Measurements from ENCODE around the gene ZSCAN10.
A peak's percentile ranks its signal among the peaks of the same experiment; 100 is the strongest.
"Not testable (repeated sequence)": the region's sequence is repeated elsewhere in the genome, so short reads cannot be mapped to it uniquely, and the experiment has no call there.

ZSCAN10 gene

GRCh38 chr16:3058139-3059030 is 40.7 kb downstream of the ZSCAN10 start:
- in situ Hi-C loops (cut with HindIII; ENCODE audit: low pct_unique_long_range_greater_than_20kb, low sequenced_read_pairs) = no loop called here
- no peak for TF ChIP-seq JUND (IDR thresholded peaks at IDR 0.05; ENCODE audit: low read depth)
- peak in 1 of 2 experiments; percentile 73 for DNase-seq (ENCODE audit: low read depth in 1 of 2, low spot score in 1 of 2)

GRCh38 chr16:3057181-3058138 is 41.6 kb downstream of the ZSCAN10 start:
- no peak for TF ChIP-seq JUND (IDR thresholded peaks at IDR 0.05; ENCODE audit: low read depth)
- in situ Hi-C loops (cut with HindIII; ENCODE audit: low pct_unique_long_range_greater_than_20kb, low sequenced_read_pairs) = no loop called here
- no peak for DNase-seq (ENCODE audit: low read depth in 1 of 2, low spot score in 1 of 2)

- in situ Hi-C loops (cut with HindIII; ENCODE audit: low pct_unique_long_range_greater_than_20kb, low sequenced_read_pairs) = no loop called here
- DNase-seq (ENCODE audit: low read depth in 1 of 2, low spot score in 1 of 2) = no peak
Measured at GRCh38 chr16:3056336-3057180, 42.5 kb downstream of the ZSCAN10 start.

GRCh38 chr16:3055734-3056115 is 43.4 kb downstream of the ZSCAN10 start:
- in situ Hi-C loops (cut with HindIII; ENCODE audit: low pct_unique_long_range_greater_than_20kb, low sequenced_read_pairs); DNase-seq (ENCODE audit: low read depth in 1 of 2, low spot score in 1 of 2): not testable (repeated sequence)

More at GRCh38 chr16:3056336-3057180, 42.5 kb downstream of the ZSCAN10 start:
- TF ChIP-seq JUND (IDR thresholded peaks at IDR 0.05; ENCODE audit: low read depth) = no peak

GRCh38 chr16:3054965-3055733 is 43.9 kb downstream of the ZSCAN10 start:
- no peak for TF ChIP-seq JUND (IDR thresholded peaks at IDR 0.05; ENCODE audit: low read depth)
- DNase-seq (ENCODE audit: low read depth in 1 of 2, low spot score in 1 of 2) = no peak
- in situ Hi-C loops (cut with HindIII; ENCODE audit: low pct_unique_long_range_greater_than_20kb, low sequenced_read_pairs) = no loop called here

- DNase-seq (ENCODE audit: low read depth in 1 of 2, low spot score in 1 of 2); in situ Hi-C loops (cut with HindIII; ENCODE audit: low pct_unique_long_range_greater_than_20kb, low sequenced_read_pairs): not testable (repeated sequence)
Measured at GRCh38 chr16:3053330-3053710, 45.8 kb downstream of the ZSCAN10 start.

GRCh38 chr16:3052571-3053329 is 46.3 kb downstream of the ZSCAN10 start:
- DNase-seq (ENCODE audit: low read depth in 1 of 2, low spot score in 1 of 2); in situ Hi-C loops (cut with HindIII; ENCODE audit: low pct_unique_long_range_greater_than_20kb, low sequenced_read_pairs): not testable (repeated sequence)

GRCh38 chr16:3051494-3051893 is 47.6 kb downstream of the ZSCAN10 start:
- TF ChIP-seq JUND (IDR thresholded peaks at IDR 0.05; ENCODE audit: low read depth) = no peak
- in situ Hi-C loops (cut with HindIII; ENCODE audit: low pct_unique_long_range_greater_than_20kb, low sequenced_read_pairs) = no loop called here

GRCh38 chr16:3051009-3051408 is 48.1 kb downstream of the ZSCAN10 start:
- in situ Hi-C loops (cut with HindIII; ENCODE audit: low pct_unique_long_range_greater_than_20kb, low sequenced_read_pairs) = no loop called here
- DNase-seq (ENCODE audit: low read depth in 1 of 2, low spot score in 1 of 2) = no peak
- TF ChIP-seq JUND (IDR thresholded peaks at IDR 0.05; ENCODE audit: low read depth) = no peak

More at GRCh38 chr16:3051494-3051893, 47.6 kb downstream of the ZSCAN10 start:
- no peak for DNase-seq (ENCODE audit: low read depth in 1 of 2, low spot score in 1 of 2)

- in situ Hi-C loops (cut with HindIII; ENCODE audit: low pct_unique_long_range_greater_than_20kb, low sequenced_read_pairs) = no loop called here
- TF ChIP-seq JUND (IDR thresholded peaks at IDR 0.05; ENCODE audit: low read depth) = no peak
- no peak for DNase-seq (ENCODE audit: low read depth in 1 of 2, low spot score in 1 of 2)
Measured at GRCh38 chr16:3050487-3050886, 48.6 kb downstream of the ZSCAN10 start.

- in situ Hi-C loops (cut with HindIII; ENCODE audit: low pct_unique_long_range_greater_than_20kb, low sequenced_read_pairs) = no loop called here
- DNase-seq (ENCODE audit: low read depth in 1 of 2, low spot score in 1 of 2) = no peak
- no peak for TF ChIP-seq JUND (IDR thresholded peaks at IDR 0.05; ENCODE audit: low read depth)
Measured at GRCh38 chr16:3049921-3050481, 49.1 kb downstream of the ZSCAN10 start.

Measured in T47D (cell line).